ENCODE results near the gene SIAE.

DNA sequence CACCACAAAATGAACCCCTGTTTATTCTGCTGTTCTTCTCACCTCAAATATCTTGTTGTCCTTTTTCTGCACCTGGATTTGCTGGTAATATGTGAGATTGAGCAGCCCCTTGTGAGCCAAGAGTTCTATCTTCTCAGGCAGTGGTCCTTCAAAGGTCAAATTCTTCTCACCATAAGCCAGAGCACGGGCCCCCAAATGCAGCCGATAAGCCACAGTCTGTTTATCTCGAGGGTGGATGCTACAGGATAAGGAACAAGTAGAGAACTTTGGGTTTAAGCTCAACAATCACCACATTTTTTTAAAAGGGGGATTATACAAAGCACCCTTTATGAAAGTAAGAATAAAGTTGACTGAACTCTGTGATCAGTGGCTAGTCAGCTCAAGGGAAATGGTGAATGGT, 35.0 kb downstream of the SIAE start:
- TF ChIP-seq, protein P1, sequence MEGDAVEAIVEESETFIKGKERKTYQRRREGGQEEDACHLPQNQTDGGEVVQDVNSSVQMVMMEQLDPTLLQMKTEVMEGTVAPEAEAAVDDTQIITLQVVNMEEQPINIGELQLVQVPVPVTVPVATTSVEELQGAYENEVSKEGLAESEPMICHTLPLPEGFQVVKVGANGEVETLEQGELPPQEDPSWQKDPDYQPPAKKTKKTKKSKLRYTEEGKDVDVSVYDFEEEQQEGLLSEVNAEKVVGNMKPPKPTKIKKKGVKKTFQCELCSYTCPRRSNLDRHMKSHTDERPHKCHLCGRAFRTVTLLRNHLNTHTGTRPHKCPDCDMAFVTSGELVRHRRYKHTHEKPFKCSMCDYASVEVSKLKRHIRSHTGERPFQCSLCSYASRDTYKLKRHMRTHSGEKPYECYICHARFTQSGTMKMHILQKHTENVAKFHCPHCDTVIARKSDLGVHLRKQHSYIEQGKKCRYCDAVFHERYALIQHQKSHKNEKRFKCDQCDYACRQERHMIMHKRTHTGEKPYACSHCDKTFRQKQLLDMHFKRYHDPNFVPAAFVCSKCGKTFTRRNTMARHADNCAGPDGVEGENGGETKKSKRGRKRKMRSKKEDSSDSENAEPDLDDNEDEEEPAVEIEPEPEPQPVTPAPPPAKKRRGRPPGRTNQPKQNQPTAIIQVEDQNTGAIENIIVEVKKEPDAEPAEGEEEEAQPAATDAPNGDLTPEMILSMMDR (IDR thresholded peaks at IDR 0.05; ENCODE audit: low read depth, low read length, poor library complexity, severe bottlenecking): no peak
- TF ChIP-seq EZH2phosphoT487 (IDR thresholded peaks at IDR 0.05; ENCODE audit: borderline replicate concordance, low read length): no peak
